ENCODE data around the gene CARD19.

CARD19 gene

GRCh38 chr9:93071464-93071863 is 24.6 kb upstream of the CARD19 start:
- H3K9me3 ChIP-seq (ENCODE audit: control insufficient read depth, low read length), result no peaks in the 10 kb centered on the region
- H3K4me3 ChIP-seq (ENCODE audit: low read length), result no peak overlapping the region
- H3K4me1 ChIP-seq (ENCODE audit: control insufficient read depth, insufficient read depth, low read length), result peaks cover 10% of the 10 kb centered on the region
- no peaks in the 10 kb centered on the region for H3K27me3 ChIP-seq (ENCODE audit: control insufficient read depth, insufficient read depth, low read length)
- H3K9ac ChIP-seq (ENCODE audit: low read length), result no peak overlapping the region
- H3K36me3 ChIP-seq (ENCODE audit: control insufficient read depth, insufficient read depth, low read length), result no peaks in the 10 kb centered on the region

- H3K9ac ChIP-seq (ENCODE audit: low read length), result no peak overlapping the region
- H3K4me3 ChIP-seq (ENCODE audit: low read length), result no peak overlapping the region
- H3K27me3 ChIP-seq (ENCODE audit: control insufficient read depth, insufficient read depth, low read length), result no peaks in the 10 kb centered on the region
- peaks cover 10% of the 10 kb centered on the region for H3K4me1 ChIP-seq (ENCODE audit: control insufficient read depth, insufficient read depth, low read length)
- H3K36me3 ChIP-seq (ENCODE audit: control insufficient read depth, insufficient read depth, low read length), result no peaks in the 10 kb centered on the region
- H3K9me3 ChIP-seq (ENCODE audit: control insufficient read depth, low read length), result peaks cover 5% of the 10 kb centered on the region
Measured at GRCh38 chr9:93072383-93072795, 23.6 kb upstream of the CARD19 start.

GRCh38 chr9:93076101-93076791 is 19.8 kb upstream of the CARD19 start:
- Histone ChIP-seq H3K4me3 (ENCODE audit: low read length) (no peak overlapping the region), H3K36me3 (ENCODE audit: control insufficient read depth, insufficient read depth, low read length) (no peaks in the 10 kb centered on the region), H3K4me1 (ENCODE audit: control insufficient read depth, insufficient read depth, low read length) (peaks cover 10% of the 10 kb centered on the region), H3K9ac (ENCODE audit: low read length) (no peak overlapping the region), H3K27me3 (ENCODE audit: control insufficient read depth, insufficient read depth, low read length) (no peaks in the 10 kb centered on the region), H3K9me3 (ENCODE audit: control insufficient read depth, low read length) (peaks cover 5% of the 10 kb centered on the region)

- peaks cover 5% of the 10 kb centered on the region for H3K9me3 ChIP-seq (ENCODE audit: control insufficient read depth, low read length)
- no peak overlapping the region for H3K9ac ChIP-seq (ENCODE audit: low read length)
- H3K4me3 ChIP-seq (ENCODE audit: low read length), result no peak overlapping the region
- H3K36me3 ChIP-seq (ENCODE audit: control insufficient read depth, insufficient read depth, low read length), result no peaks in the 10 kb centered on the region
- H3K27me3 ChIP-seq (ENCODE audit: control insufficient read depth, insufficient read depth, low read length), result no peaks in the 10 kb centered on the region
- peaks cover 10% of the 10 kb centered on the region for H3K4me1 ChIP-seq (ENCODE audit: control insufficient read depth, insufficient read depth, low read length)
Measured at GRCh38 chr9:93076792-93077128, 19.3 kb upstream of the CARD19 start.

GRCh38 chr9:93077367-93077766 is 18.6 kb upstream of the CARD19 start:
- peaks cover 7% of the 10 kb centered on the region for H3K4me1 ChIP-seq (ENCODE audit: control insufficient read depth, insufficient read depth, low read length)
- no peaks in the 10 kb centered on the region for H3K27me3 ChIP-seq (ENCODE audit: control insufficient read depth, insufficient read depth, low read length)
- H3K9me3 ChIP-seq (ENCODE audit: control insufficient read depth, low read length), result peaks cover 5% of the 10 kb centered on the region
- H3K9ac ChIP-seq (ENCODE audit: low read length), result no peak overlapping the region
- no peaks in the 10 kb centered on the region for H3K36me3 ChIP-seq (ENCODE audit: control insufficient read depth, insufficient read depth, low read length)
- H3K4me3 ChIP-seq (ENCODE audit: low read length), result no peak overlapping the region

- Histone ChIP-seq H3K36me3 (ENCODE audit: control insufficient read depth, insufficient read depth, low read length) (no peaks in the 10 kb centered on the region), H3K27me3 (ENCODE audit: control insufficient read depth, insufficient read depth, low read length) (no peaks in the 10 kb centered on the region), H3K9me3 (ENCODE audit: control insufficient read depth, low read length) (peaks cover 5% of the 10 kb centered on the region), H3K4me3 (ENCODE audit: low read length) (no peak overlapping the region), H3K4me1 (ENCODE audit: control insufficient read depth, insufficient read depth, low read length) (peaks cover 2% of the 10 kb centered on the region), H3K9ac (ENCODE audit: low read length) (no peak overlapping the region)
Measured at GRCh38 chr9:93077811-93078210, 18.2 kb upstream of the CARD19 start.

GRCh38 chr9:93079371-93079770 is 16.6 kb upstream of the CARD19 start:
- H3K36me3 ChIP-seq (ENCODE audit: control insufficient read depth, insufficient read depth, low read length), result no peaks in the 10 kb centered on the region
- H3K9me3 ChIP-seq (ENCODE audit: control insufficient read depth, low read length), result peaks cover 5% of the 10 kb centered on the region
- H3K4me1 ChIP-seq (ENCODE audit: control insufficient read depth, insufficient read depth, low read length), result no peaks in the 10 kb centered on the region
- no peaks in the 10 kb centered on the region for H3K27me3 ChIP-seq (ENCODE audit: control insufficient read depth, insufficient read depth, low read length)
- no peak overlapping the region for H3K9ac ChIP-seq (ENCODE audit: low read length)
- no peak overlapping the region for H3K4me3 ChIP-seq (ENCODE audit: low read length)

- Histone ChIP-seq H3K27me3 (ENCODE audit: control insufficient read depth, insufficient read depth, low read length) (no peaks in the 10 kb centered on the region), H3K4me3 (ENCODE audit: low read length) (no peak overlapping the region), H3K9me3 (ENCODE audit: control insufficient read depth, low read length) (peaks cover 5% of the 10 kb centered on the region), H3K36me3 (ENCODE audit: control insufficient read depth, insufficient read depth, low read length) (no peaks in the 10 kb centered on the region), H3K4me1 (ENCODE audit: control insufficient read depth, insufficient read depth, low read length) (no peaks in the 10 kb centered on the region), H3K9ac (ENCODE audit: low read length) (no peak overlapping the region)
Measured at GRCh38 chr9:93080406-93080805, 15.6 kb upstream of the CARD19 start.

- Histone ChIP-seq H3K9ac (ENCODE audit: low read length) (no peak overlapping the region), H3K27me3 (ENCODE audit: control insufficient read depth, insufficient read depth, low read length) (no peaks in the 10 kb centered on the region), H3K9me3 (ENCODE audit: control insufficient read depth, low read length) (peaks cover 5% of the 10 kb centered on the region)
Measured at GRCh38 chr9:93081081-93081529, 14.9 kb upstream of the CARD19 start.

GRCh38 chr9:93081931-93082330 is 14.1 kb upstream of the CARD19 start:
- H3K36me3 ChIP-seq (ENCODE audit: control insufficient read depth, insufficient read depth, low read length), result no peaks in the 10 kb centered on the region
- no peak overlapping the region for H3K4me3 ChIP-seq (ENCODE audit: low read length)
- peaks cover 6% of the 10 kb centered on the region for H3K4me1 ChIP-seq (ENCODE audit: control insufficient read depth, insufficient read depth, low read length)
- H3K9me3 ChIP-seq (ENCODE audit: control insufficient read depth, low read length), result peaks cover under 1% of the 10 kb centered on the region
- no peaks in the 10 kb centered on the region for H3K27me3 ChIP-seq (ENCODE audit: control insufficient read depth, insufficient read depth, low read length)
- no peak overlapping the region for H3K9ac ChIP-seq (ENCODE audit: low read length)

More at GRCh38 chr9:93081081-93081529, 14.9 kb upstream of the CARD19 start:
- H3K4me1 ChIP-seq (ENCODE audit: control insufficient read depth, insufficient read depth, low read length), result no peaks in the 10 kb centered on the region
- no peaks in the 10 kb centered on the region for H3K36me3 ChIP-seq (ENCODE audit: control insufficient read depth, insufficient read depth, low read length)
- no peak overlapping the region for H3K4me3 ChIP-seq (ENCODE audit: low read length)

- Histone ChIP-seq H3K36me3 (ENCODE audit: control insufficient read depth, insufficient read depth, low read length) (no peaks in the 10 kb centered on the region), H3K4me3 (ENCODE audit: low read length) (no peak overlapping the region), H3K27me3 (ENCODE audit: control insufficient read depth, insufficient read depth, low read length) (no peaks in the 10 kb centered on the region), H3K9ac (ENCODE audit: low read length) (no peak overlapping the region), H3K4me1 (ENCODE audit: control insufficient read depth, insufficient read depth, low read length) (peaks cover 8% of the 10 kb centered on the region), H3K9me3 (ENCODE audit: control insufficient read depth, low read length) (no peaks in the 10 kb centered on the region)
Measured at GRCh38 chr9:93082841-93083411, 13.1 kb upstream of the CARD19 start.

- Histone ChIP-seq H3K36me3 (ENCODE audit: control insufficient read depth, insufficient read depth, low read length) (no peaks in the 10 kb centered on the region), H3K4me1 (ENCODE audit: control insufficient read depth, insufficient read depth, low read length) (peaks cover 8% of the 10 kb centered on the region), H3K9ac (ENCODE audit: low read length) (no peak overlapping the region), H3K9me3 (ENCODE audit: control insufficient read depth, low read length) (no peaks in the 10 kb centered on the region), H3K4me3 (ENCODE audit: low read length) (no peak overlapping the region), H3K27me3 (ENCODE audit: control insufficient read depth, insufficient read depth, low read length) (no peaks in the 10 kb centered on the region)
Measured at GRCh38 chr9:93083592-93084470, 12.2 kb upstream of the CARD19 start.
